ENCODE results near the gene LIN54.

- TF ChIP-seq, protein P1, sequence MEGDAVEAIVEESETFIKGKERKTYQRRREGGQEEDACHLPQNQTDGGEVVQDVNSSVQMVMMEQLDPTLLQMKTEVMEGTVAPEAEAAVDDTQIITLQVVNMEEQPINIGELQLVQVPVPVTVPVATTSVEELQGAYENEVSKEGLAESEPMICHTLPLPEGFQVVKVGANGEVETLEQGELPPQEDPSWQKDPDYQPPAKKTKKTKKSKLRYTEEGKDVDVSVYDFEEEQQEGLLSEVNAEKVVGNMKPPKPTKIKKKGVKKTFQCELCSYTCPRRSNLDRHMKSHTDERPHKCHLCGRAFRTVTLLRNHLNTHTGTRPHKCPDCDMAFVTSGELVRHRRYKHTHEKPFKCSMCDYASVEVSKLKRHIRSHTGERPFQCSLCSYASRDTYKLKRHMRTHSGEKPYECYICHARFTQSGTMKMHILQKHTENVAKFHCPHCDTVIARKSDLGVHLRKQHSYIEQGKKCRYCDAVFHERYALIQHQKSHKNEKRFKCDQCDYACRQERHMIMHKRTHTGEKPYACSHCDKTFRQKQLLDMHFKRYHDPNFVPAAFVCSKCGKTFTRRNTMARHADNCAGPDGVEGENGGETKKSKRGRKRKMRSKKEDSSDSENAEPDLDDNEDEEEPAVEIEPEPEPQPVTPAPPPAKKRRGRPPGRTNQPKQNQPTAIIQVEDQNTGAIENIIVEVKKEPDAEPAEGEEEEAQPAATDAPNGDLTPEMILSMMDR (IDR thresholded peaks at IDR 0.05), result no peak
- no peak for TF ChIP-seq POLR2A (IDR thresholded peaks at IDR 0.05)
These were observed 105.4 kb downstream of the LIN54 start for GRCh38 chr4:82905205-82905604.
